Left kidney (tissue), 2 donors: Measurements from ENCODE around the gene REL. TPM values are rescaled to one million over a fixed set of nuclear protein-coding genes. Genes with fewer than 3 reads are reported as not detected.
"Not testable (repeated sequence)": the region's sequence is repeated elsewhere in the genome, so short reads cannot be mapped to it uniquely, and the experiment has no call there.

Experiments used
- DNase-seq: peaks from one replicate; pipeline ENCODE4 v3.0.0-alpha.2; 2013
- polyA plus RNA-seq: library from polyadenylated mRNA; unstranded; fragments of 120-200 nt; gene quantifications from one replicate; pipeline ENCODE4 v1.2.1, GENCODE V29; 2013; ENCODE audit not compliant: insufficient read length

Gene REL
- polyA plus RNA-seq, 1 donor, result 10.4 TPM

DNA sequence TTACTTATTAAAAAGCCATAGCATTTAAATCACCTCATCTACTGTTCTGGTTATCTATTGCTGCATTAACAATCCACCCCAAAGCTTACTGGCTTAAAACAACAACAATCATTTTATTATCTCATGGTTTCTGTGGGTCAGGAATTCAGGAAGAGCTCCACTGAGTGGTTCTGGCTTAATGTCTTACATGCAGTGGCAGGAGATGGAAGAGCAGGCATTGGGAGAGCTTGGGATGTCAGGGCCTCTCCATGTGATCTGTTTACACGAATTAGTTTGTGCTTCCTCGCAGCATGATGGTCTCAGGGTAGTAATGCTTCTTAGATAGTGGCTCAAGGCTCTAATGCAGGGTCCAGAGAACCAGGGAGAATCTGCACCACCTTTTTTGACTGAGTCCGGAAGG is 14.4 kb upstream of the REL start:
- DNase-seq, result no peak

DNA sequence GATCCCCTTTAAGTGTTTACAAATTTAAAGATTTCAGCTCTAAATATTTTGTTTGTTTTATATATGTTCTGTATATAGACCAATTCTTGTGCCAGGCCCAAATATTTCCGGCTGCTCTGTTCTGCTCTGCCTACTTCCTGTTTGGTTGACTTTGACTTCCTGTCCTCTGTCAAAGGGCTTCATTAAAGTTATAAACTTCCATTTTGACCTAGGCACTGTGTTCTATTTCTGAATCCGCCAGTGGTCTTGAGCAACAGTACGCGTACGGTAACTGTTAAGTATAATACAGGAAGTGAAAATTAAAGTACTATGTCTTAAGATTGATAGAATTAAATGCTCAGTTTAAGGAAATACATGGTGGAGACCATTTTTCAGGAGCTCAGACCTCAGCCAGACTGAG is 13.5 kb upstream of the REL start:
- no peak for DNase-seq

DNA sequence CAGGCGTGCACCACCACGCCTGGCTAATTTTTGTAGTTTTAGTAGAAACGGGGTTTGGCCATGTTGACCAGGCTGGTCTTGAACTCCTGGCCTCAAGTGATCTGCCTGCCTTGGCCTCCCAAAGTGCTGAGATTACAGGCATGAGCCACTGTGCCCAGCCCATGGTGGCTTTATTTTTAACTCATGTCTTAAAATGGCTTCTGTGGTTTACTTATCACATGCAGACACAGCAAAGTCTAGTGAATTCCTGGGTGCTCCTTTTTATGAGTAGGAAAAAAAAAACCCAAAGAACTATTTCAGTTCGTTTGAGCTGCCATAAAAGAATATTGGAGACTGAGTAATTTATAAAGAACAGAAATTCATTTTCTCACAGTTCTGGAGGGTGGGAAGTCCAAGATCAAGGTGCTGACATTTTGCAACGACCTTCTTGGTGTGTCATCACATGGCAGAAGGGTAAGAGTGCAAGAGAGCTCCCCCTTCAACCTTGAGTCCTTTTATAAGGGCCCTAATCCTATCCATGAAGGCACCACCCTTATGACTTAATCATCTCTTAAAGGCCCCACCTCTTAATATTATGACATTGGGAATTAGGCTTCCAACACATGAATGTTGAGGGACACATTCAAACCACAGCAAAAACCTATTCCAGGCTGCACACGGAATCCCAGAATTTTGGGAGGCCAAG is 12.6 kb upstream of the REL start:
- DNase-seq, result no peak

DNA sequence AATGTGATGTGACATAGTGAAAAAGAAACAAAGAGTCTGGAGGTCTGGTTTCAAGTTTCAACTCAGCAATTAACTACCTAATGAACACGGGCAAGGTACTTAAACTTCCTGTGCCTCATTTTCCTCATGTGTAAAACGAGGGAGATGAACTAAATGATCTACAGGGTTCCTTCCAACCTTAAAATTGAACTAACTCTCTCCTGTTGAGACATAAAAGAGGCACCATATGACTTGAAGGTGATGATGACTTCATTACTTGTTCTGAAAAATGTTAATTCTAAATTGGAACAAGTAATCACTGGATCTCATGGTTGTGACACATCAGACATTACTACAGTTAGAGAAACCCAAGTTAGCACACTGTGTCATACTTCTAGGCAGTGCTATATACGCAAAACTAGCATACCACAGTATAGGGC is 8.9 kb upstream of the REL start:
- DNase-seq, result no peak

DNA sequence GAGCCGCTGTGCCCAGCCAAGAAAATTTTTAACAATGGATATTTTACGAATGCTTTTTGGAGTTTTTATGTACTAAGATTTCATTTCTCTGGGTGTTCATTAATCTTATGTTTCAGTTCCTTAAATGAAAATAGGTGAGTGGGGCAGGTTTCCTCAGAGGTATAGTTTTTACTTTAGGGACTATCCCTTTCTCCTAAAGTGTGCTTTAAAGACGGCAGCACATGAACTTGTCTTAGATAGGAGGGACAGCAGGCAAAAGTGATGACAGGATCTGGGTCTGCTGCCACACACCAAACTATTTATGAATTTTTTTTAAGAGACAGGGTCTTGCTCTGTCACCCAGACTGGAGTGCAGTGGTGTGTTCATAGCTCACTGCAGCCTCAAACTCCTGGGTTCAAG is 8.0 kb upstream of the REL start:
- no peak for DNase-seq

DNA sequence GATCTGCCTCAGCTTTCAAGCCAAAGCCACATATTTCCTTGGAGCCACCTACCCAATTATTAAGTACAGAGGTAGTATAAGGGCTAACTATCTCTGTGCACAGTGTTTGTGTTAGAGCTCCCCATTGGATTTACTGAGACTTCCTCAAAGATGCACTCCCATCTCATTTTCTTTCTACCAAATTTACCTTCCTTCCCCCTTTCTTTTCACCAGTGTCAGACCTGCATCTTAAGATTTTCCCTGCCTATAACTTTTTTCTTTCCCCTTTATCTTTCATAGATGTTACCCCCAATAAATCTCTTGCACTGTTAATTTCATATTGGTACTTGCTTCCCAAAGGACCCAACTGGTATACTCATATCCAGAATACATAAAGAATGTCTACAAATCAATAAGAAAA is 5.9 kb upstream of the REL start:
- DNase-seq, result no peak

DNA sequence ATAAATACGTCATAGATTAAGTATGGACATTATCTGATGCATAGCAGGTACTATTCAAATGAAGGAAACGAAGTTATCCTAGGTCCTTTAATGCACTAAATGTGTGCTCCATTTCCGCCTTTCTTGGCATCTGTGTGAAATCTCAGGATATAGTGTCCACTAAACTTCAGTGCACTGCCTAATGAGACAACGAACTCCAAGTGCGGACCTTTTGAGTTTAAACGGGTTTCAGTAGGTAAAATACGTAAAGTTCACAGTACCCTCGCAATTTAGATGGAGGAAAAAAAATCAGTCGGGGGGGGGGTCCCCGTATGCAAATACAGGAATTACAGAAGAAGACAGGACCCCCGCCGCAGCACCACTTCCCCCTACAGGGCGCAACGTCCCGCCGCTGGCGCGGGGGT is 729 bp upstream of the REL start:
- no peak for DNase-seq

DNA sequence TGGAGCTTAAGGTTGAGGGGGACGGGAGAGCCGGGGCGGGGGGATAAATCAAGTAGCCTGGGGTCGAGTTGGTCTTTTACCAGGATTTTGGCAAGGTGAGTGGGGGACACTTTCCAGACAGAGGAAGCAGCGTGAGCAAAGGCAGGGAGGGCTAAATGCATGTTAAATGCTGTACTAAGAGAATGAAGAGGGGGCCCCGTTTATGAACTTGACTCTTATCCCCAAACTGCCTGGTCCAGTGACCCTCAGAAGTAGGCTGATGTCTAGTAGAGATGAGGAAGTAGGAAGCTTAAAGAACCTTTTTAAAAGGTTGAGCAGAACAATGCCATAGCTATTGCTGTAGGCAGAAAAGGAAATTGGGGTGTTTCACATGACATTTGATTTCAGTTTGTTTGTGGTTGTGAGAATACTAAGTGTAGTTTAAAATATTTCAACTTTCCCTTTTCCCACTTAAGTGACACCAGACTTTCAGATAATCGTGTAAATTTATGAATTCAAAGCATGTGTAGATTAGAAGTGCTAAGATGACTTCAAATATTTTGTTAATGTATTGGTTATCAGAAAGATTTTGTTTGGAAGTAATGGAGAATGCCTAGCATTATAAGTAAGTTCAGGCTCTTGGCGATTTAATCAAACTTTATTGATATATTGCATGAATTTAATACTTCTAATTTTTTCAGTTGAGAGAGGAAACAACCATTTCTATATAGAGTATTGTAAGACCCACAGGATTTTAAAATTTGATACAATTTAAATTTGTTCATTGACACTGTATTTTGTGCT is 1.8 kb downstream of the REL start:
- DNase-seq, result no peak

DNA sequence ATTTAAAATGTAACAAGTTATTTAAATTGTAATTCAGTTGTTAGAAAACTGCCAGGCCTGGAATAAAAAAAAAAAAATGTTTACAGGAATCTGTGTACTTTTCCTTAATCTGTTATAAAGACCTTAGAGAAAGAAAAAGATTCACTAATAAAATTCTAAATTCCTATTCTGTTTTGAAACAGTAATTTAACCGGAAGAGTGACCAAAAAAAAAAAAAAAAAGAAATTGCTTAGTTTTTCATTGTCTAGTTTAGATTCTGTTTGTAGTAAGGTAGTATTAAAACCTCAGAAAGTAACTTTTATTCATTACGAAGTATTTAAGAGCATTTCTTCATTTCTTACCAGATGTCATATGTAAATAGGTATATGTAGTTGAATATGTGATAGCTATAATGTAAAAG is 2.5 kb downstream of the REL start:
- DNase-seq, result no peak

DNA sequence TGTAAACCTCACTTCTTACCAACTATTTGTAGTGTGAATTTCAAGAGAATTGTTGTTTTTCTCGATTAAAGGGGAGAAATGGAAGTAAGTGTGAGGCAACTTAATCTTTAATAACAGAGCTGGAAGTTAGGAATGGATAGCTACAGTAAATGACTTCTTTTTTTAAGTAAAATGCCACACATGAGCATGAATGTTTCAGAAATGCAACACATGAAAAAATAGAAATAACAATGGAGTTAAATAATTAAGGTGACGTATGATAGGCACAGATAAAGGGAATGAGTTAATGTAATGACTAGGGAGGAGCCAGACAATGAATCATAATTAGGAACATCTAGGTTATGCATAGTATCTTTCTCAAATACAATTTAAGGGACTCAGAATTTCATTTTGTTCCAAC is 3.4 kb downstream of the REL start:
- DNase-seq, result no peak

DNA sequence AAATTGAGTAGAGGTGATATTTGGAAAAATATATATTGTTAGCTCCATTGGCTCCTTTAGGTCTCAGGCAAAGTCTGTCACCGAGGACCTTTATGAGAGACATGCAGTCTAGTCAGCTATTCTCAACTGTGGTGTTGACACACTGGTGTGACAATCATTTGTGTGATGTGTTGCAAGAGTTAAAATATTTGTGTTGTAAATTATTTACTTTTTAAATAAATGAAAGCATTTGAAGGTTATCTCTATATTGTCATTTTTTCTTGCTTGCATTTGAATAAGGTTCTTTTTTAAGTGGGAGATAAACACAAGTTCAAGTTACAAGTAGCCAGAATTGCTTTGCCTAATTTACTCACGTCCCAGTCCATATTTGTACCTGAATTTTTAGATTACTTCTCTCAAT is 4.3 kb downstream of the REL start:
- DNase-seq, result no peak

DNA sequence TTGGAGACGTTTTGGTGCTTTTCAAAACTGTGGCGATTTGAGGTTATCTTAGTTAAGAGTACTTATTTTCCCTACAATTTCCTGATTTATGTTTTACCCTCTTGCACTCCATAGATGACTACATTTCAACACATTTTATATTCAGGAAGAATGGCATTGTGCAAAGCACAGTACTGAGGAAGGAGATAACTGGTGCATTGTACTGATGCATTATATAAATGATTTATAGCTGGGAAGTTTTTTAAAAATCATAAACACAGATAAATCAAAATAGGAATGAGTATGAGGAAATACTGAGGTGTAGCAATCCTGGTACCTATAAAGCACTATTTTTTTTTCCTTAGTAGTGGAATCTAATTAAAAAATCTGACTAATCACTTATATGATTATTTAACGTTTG is 5.6 kb downstream of the REL start:
- DNase-seq, result no peak

DNA sequence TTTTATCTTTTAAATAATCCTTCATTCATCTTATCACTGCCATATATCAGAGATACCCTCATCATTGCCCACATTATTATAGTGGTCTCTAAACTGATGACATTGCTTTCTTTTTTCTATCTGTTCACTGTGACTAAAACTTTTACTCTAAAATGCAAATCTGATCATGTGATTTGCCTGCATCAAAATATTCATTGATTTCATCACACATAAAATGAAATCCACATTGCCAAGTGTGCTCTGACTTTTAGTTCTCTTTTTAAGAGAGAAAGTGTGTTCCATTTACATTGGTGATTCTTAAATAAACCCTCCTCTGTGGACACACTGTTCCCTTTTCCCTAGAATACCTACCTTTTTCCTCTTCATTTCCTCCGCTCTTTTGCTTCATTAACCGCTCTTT is 7.5 kb downstream of the REL start:
- DNase-seq, result no peak

DNA sequence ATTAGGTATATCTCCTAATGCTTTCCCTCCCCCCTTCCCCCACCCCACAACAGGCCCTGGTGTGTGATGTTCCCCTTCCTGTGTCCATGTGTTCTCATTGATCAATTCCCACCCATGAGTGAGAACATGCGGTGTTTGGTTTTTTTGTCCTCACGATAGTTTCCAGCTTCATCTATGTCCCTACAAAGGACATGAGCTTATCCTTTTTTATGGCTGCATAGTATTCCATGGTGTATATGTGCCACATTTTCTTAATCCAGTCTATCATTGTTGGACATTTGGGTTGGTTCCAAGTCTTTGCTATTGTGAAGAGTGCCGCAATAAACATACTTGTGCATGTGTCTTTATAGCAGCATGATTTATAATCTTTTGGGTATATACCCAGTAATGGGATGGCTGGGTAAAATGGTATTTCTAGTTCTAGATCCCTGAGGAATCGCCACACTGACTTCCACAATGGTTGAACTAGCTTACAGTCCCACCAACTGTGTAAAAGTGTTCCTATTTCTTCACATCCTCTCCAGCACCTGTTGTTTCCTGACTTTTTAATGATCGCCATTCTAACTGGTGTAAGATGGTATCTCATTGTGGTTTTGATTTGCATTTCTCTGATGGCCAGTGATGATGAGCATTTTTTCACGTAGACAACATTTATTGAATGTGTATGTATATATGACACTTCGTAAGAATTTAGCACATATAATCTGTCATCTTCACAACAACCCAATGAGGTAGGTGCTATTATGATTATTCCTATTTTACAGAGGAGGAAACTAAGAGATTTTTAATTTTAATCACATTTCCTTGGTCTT is 8.4 kb downstream of the REL start:
- not testable (repeated sequence) for DNase-seq

DNA sequence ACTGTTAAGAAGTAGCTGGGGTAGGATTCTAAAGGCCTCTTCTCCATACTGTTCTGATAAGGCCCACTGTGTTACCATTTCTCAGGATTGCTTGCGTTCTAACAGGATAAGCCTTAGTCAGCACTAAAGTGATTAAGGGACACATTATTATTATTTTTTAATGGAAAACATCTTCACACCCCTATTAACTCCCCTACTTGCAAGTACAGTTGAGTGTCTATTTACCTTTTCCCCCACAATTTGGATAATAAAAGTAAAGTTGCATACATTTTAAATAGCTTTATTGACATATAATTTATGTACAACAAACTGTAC is 9.0 kb downstream of the REL start:
- no peak for DNase-seq

DNA sequence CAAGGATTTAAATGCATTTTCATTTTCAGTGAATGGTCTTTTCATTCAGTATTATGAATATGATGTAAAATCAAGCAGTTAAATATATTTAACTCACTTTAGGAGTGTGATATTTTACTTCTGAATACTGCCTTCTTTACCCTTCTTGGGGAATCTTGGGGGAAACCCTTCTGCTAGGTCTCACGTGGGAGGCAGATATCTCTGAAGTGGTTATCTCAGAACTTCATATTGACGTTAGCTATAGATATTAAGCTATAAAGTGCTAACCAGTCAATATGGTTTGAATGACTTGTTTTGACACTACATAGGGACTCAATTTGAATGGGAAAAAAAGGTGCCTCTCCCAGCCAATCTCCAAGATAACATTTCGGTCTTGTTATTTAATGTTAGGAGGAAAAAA is 9.8 kb downstream of the REL start:
- DNase-seq, result no peak

DNA sequence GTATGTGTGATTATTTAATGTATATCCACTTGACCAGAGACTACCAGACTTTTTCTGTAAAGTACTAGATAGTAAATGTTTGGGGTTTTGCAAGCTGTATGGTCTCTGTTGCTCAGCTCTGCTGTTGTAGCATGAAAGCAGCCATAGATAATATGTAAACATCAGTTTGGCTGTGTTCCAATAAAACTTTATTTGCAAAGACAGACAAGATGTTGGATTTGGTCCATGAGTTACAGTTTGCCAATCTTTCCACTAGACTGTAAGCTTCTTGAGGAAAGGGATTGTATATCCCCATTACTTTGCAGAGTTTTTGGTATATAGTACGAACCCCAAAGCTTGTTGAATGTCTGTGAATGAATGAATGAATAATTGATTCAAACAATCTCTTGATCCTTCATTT is 17.2 kb downstream of the REL start:
- DNase-seq, result no peak

DNA sequence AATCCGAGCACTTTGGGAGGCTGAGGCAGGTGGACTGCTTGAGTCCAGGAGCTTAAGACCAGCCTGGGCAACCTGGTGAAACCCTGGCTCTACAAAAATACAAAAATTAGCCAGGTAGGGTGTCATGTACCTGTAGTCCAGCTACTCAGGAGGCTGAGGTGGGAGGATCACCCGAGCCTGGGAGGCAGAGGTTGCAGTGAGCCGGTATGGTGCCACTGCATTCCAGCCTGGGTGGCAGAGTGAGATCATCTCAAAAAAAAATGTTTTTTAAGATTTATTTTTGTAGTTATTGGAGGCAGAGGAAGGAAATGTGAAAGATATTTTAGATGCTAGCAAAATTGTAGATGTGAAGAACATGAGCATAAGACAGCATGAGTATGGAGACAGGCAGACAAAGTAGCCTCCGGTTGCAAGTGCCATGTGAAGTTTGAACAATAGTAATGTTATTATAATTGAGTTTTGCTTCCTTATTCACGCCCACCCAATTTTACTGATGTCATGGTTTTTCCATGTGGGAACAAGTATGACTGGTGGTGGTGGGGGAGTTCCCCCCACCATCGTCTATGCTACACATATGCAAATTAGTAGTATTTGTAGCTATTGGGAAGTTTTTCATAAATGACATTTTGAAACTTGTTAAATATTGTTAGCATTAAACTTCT is 18.0 kb downstream of the REL start:
- DNase-seq, result no peak

DNA sequence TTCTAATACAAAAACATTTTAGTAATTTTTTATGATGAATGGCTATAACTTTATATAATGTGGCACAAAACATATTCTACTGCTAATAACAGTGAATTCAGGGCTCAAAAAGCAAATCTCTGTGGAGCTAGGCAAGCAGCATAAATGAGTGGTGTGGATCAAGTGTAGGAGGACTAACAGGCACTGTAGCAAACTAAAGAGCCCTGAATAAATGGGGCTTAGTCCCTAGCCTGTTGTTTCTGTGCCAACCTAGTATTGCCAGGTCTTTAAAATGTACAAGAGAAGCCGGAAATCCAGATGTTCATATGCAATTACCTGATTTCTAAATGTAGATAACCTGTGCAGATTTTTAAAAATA is 18.5 kb downstream of the REL start:
- no peak for DNase-seq

DNA sequence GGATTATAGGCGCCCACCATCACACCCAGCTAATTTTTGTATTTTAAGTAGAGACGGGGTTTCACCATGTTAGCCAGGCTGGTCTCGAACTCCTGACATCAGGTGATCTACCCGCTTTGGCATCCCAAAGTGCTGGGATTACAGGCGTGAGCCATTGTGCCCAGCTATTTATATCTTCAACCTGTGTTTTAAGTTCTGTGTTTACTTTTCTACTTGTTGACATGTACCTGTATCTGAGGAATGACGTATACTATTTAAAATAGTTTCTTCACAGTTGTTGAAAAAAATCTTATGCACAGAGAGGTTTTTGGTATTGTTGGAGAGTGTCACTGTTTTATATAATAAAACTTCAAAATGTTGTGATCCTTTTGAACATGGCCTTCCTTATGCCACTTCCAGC is 19.9 kb downstream of the REL start:
- not testable (repeated sequence) for DNase-seq

DNA sequence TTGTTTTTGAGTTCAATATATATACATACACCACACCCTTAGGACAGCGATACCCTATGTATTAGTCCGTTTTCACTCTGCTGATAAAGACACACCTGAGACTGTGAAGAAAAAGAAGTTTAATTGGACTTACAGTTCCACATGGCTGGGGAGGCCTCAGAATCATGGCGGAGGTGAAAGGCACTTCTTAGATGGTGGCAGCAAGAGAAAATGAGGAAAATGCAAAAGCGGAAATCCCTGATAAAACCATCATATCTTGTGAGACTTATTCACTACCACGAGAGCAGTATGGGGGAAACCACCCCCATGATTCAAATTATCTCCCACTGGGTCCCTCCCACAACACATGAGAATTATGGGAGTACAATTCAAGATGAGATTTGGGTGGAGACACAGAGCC is 24.5 kb downstream of the REL start:
- DNase-seq, result not testable (repeated sequence)

DNA sequence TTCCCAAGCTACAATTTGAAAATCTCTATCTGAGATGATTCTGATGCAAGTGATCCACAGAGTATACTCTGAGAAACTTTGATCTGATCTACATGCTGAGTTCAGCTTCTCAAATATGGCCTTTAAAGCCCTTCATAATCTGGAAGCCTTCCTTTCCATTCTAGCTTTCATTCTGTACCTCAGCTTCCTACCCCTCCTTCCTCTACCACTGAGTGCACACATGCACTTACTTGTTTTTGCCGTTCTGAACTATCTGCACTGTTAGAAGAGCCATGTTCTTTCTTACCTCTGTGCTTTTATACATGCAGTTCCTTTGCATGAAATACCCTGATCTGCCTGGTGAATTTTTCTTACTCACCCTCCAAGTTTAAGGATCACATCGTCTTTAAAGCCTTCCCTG is 25.0 kb downstream of the REL start:
- DNase-seq, result no peak

DNA sequence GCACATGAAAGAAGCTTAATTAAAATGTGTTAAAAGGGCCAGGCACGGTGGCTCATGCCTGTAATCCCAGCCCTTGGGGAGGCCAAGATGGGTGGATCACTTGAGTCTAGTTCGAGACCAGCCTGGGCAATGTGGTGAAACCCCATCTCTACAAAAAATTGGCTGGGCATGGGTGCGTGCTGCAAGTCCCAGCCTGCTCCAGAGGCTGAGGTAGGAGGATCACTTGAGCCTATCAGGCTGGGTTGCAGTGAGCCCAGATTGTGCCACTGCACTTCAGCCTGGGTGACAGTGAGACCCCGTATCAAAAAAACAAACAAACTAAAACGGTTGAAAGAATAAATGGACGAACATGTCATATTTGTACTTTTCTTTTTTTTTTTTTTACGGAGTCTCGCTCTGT is 26.0 kb downstream of the REL start:
- no peak for DNase-seq
